ENCODE measurements around the gene IL23R. TPM values are rescaled to one million over a fixed set of nuclear protein-coding genes. Genes with fewer than 3 reads are reported as not detected.

Gene IL23R
- total RNA-seq, 4 donors from 2014 or later = 0.19 to 0.32 TPM; not detected in 2

- peak; percentile 64 for ATAC-seq (ENCODE audit: low FRiP score)
- DNase-seq (ENCODE audit: low spot score) = no peak
- TF ChIP-seq CTCF (IDR thresholded peaks at IDR 0.05) = peak in 1 of 3 donors; percentile 9
Observed at GRCh38 chr1:67149179-67149770, 17.0 kb upstream of the IL23R start.

DNA sequence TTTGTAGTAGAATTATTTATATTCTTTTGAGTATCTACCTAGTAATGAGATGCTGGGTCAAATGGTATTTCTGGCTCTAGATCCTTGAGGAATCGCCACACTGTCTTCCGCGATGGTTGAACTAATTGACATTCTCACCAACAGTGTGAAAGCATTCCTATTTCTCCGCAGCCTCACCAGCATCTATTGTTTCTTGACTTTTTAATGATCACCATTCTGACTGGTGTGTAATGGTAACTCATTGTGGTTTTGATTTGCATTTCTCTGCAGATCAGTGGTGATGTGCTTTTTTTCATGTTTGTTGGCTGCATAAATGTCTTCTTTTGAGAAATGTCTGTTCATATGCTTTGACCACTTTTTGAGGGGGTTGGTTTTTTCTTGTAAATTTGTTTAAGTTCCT is 15.3 kb upstream of the IL23R start:
- TF ChIP-seq CTCF (IDR thresholded peaks at IDR 0.05) = no peak

DNA sequence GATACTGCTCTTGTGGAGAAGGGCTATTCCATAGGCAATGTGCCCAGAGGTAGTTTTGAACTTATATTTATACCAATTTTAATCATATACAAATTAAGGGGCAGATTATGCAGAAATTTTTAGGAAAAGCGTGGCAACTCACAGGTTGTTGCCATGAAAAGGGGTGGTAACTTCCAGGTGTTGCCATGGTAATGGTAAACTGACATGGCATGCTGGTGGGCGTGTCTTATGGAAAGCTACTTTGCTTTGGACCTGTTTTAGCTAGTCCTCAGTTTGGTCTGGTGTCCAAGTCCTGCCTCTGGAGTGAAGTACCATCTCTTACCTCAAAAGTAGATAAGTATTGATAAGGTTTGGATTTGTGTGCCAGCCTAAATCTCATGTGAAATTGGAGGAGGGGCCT is 7.9 kb upstream of the IL23R start:
- no peak for ATAC-seq (ENCODE audit: low FRiP score)
- no peak for TF ChIP-seq CTCF (IDR thresholded peaks at IDR 0.05)
- DNase-seq (ENCODE audit: low spot score) = no peak

More for the DNA sequence above, 15.3 kb upstream of the IL23R start:
- DNase-seq (ENCODE audit: low spot score) (no peak), ATAC-seq (ENCODE audit: low FRiP score) (no peak)

DNA sequence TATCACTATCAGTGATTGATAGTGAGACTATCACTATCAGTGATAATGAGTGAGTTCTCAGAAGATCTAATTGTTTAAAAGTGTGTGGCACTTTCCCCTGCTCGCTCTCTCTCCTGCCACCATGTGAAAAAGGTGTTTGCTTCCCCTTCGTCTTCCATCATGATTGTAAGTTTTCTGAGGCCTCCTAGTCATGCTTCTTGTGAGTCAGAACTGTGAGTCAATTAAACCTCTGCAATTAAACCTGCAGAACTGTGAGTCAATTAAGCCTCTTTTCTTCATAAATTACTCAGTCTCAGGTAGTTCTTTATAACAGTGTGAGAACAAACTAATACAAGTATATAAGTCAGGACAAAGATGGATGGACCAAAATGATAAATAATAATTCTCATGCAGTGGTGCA is 7.0 kb upstream of the IL23R start:
- TF ChIP-seq CTCF (IDR thresholded peaks at IDR 0.05) = no peak
- ATAC-seq (ENCODE audit: low FRiP score) (no peak), DNase-seq (ENCODE audit: low spot score) (no peak)

GRCh38 chr1:67162954-67163353 is 3.3 kb upstream of the IL23R start:
- DNase-seq (ENCODE audit: low spot score) (no peak), ATAC-seq (ENCODE audit: low FRiP score) (no peak)
- no peak for TF ChIP-seq CTCF (IDR thresholded peaks at IDR 0.05)

DNA sequence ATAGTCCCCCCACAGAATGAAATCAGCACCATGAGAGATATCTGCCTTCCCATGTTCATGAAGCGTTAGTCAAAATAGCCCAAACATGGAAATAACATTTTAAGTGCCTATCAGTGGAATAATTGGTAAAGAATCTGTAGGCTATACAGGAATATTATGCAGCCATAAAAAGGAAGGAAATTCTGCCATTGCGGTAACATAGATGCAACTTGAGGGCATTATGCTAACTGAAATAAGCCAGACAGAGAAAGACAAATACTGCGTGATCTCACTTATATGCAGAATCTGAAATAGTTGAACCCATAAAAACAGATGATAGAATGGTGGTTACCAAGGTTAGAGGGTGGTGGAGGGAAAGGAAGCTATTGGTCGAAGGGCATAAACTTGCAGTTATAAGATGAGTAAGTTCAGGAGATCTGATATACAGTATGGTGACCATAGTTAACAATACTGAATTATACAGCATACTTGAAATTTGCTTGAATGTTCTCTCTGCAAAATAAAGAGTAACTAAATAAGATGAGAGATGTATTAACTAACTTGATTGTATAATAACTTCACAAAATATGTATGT is 699 bp upstream of the IL23R start:
- no peak for TF ChIP-seq CTCF (IDR thresholded peaks at IDR 0.05)
- ATAC-seq (ENCODE audit: low FRiP score) (no peak), DNase-seq (ENCODE audit: low spot score) (no peak)

GRCh38 chr1:67169496-67169895 is 3.2 kb downstream of the IL23R start:
- no peak for ATAC-seq (ENCODE audit: low FRiP score)
- no peak for TF ChIP-seq CTCF (IDR thresholded peaks at IDR 0.05)
- no peak for DNase-seq (ENCODE audit: low spot score)

Measured in omental fat pad (tissue), 4 donors.